IPS-11a (cell line): Measurements from ENCODE around the gene DGKI.

ENCODE experiments used
- H3K4me3 ChIP-seq: one replicate; pipeline ENCODE4 v1.5.1; 2013; ENCODE audit warnings: low read depth, low read length, control low read depth

The DGKI gene

DNA sequence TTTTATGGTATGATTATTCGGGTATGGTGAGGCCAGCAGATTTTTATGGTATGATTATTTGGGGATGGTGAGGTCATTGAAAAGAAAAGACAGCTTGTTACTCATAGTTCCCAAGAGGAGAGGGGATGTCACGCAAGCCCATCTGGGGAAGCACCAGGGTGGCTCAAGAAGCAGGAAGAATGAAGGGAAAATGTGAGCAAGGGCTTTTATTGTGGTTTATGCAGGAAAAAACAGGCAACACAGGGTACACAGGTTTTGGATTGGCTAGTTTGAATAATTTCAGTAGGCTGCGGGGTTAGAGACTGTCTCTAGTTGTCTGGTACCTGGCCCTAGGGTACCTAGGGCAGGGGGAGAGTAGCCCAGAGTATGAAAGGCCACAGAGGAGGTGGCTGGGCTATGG is 26.8 kb upstream of the DGKI start:
- H3K4me3 ChIP-seq: no peak overlapping the region

DNA sequence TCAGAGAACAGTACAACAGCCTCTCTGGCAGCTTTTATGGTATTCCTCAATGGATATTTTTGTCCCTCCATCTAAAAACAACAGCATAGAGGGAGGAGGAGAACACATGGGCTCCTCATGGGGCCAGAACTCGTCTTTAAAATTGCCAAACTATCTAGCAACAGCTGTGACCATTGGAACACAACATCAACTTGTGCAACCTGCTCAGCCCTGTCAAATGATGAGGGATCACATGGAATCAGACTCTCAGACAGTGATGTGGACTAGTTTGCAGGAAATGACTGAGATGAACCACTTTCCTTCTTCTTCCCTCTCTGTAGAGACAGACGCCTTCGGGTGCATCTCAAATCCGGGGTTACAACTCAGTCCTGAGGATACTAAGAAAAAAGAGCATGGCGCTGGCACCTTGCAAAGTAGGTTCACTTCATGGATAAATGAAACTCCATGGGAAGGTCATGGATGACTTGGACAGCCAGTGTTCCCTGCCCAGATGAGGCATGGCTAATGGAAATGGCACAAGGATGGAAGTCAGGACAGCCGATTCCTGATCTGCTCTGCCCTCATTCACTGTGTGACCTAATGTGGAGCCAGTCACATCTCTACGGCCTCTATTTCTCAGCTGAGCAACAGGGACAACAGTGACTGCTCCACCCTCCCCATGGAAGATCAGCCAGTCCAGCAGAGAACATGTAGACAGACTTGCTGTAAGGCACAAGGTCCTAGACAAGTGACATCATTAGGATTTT is 24.6 kb upstream of the DGKI start:
- H3K4me3 ChIP-seq: no peak overlapping the region

- no peak overlapping the region for H3K4me3 ChIP-seq
Observed at GRCh38 chr7:137870684-137871083, 23.9 kb upstream of the DGKI start.

DNA sequence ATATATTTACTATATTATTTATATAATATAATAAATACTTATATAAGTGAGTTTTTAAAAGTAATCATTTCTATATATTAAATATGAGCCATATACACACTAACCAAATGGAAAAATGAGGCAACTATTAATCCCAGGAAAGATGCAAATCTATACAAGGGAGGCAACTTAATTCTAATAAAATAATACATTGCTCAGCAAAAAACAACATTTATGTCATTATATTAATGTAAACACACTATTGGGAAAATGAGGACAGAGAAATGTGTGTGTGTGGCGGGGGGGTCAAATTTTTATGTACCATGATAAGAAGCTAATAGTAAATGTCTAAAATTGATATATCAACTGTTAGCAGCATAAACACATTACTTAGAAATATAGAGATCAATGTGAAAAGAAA is 23.3 kb upstream of the DGKI start:
- H3K4me3 ChIP-seq: no peak overlapping the region

DNA sequence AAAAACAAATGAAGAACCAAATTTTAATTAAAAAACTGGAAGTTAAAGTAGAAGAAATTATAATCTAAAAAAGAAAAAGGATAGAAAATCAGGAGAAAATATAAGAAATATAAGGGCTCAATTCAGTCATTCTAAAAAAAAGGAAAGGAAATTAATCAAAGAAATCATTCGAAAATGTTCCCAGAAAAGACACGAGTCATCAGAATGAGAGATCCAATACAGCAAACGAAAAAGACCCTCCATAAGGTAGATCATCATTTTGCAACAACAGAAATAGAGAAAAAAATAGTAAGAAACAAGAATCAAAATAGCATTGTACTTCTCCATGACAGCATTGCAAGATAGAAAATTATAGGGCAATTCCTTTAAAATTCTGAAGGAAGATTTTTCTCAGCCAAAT is 22.5 kb upstream of the DGKI start:
- no peak overlapping the region for H3K4me3 ChIP-seq

DNA sequence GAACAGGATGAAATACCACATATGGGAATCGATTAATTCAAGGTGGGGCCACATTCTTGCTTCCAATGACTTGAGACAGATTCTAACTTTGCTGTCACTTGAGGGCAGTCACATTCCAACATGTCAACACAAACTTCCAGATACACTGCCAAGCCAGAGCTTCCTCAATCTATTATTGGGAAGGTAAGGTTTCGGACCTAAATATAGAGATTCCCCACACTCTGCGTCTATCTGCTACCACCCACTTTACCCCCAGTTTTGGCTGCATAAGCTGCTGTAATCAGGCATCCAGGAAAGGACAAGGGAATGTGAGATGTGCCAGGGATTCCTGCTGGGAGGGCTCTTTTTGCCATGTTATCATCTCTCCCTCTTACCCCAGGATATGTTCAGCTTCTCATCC is 20.5 kb upstream of the DGKI start:
- no peak overlapping the region for H3K4me3 ChIP-seq

DNA sequence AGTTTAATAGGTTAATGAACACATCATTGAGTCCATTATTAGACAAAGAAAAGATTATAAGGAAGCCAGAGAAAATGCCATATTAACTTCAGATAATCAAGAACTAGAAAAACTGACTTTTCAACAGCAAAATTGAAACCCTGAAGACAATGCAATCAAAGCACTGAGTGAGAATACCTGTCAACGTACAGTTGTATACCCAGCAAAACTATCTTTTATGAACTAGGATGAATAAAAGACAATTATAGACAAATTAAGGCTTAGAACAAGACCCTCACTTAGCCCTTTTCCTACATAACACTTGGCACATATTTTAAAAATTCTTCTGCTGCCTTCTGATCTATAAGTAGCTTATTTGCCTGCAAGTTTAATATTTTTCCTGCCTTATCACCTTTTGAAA is 19.0 kb upstream of the DGKI start:
- no peak overlapping the region for H3K4me3 ChIP-seq

- no peak overlapping the region for H3K4me3 ChIP-seq
Observed at GRCh38 chr7:137862964-137863363, 16.2 kb upstream of the DGKI start.

GRCh38 chr7:137862358-137862757 is 15.6 kb upstream of the DGKI start:
- H3K4me3 ChIP-seq: no peak overlapping the region

- H3K4me3 ChIP-seq: no peak overlapping the region
Observed at GRCh38 chr7:137860542-137860941, 13.8 kb upstream of the DGKI start.

DNA sequence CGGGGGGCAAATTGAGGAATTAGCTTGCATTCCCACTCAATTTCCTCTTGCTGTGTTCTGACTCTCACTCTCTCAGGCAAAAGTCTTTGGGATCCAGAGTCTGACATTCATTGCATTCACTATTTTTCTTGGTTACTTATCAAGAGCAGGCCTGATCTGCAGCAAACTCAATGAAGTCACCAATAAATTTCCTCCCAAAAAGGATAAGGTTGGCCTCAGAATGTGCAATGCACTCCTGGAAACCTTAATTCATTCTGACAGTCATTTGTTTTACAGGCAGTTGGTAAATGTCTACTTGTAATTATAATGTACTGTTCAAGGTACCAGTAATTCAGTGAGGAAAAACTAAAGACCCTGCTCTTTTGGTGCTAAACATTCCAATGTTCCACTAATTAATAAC is 6.3 kb upstream of the DGKI start:
- H3K4me3 ChIP-seq: no peak overlapping the region

GRCh38 chr7:137852108-137852507 is 5.3 kb upstream of the DGKI start:
- H3K4me3 ChIP-seq: no peak overlapping the region

DNA sequence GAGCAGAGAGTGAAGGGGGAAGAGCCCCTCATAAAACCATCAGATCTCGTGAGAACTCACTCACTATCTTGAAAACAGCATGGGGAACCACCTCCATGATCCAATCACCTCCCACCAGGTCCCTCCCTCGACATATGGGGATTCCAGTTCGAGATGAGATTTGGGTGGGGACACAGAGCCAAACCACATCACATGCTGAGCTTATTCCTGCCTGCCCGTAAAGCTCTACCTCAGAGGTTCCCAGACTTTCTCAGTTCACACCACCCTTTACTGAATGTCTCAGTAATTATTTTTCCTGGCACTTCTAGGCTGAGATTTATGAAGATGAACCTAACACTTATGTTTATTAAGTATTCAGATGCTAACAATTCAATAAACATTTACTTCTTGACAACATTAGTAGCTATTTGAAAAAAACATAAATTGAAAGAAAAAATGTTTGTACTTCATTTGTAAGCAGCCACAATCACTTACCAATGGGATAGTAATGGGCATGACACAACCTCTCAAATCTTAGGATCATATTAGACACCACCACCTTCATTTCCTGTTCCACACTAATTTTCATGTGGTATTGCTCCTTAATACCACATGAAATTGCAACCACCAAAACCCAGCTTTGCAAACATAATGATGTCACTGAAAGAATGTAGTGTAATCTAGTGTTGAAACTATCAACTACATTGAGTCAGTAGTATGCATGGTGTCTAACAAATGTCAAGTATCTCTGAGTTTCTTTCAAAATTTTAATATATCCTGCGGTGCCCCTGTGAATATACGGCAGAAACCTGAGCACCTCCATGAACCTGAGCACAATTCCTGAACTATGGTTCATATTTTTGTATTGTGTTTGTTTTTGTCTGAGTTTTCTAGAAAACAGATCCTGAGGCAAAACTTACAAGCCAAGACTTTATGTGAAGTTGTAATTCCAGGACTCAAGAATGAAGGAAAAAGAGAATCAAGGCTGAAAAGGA is 4.5 kb upstream of the DGKI start:
- no peak overlapping the region for H3K4me3 ChIP-seq

DNA sequence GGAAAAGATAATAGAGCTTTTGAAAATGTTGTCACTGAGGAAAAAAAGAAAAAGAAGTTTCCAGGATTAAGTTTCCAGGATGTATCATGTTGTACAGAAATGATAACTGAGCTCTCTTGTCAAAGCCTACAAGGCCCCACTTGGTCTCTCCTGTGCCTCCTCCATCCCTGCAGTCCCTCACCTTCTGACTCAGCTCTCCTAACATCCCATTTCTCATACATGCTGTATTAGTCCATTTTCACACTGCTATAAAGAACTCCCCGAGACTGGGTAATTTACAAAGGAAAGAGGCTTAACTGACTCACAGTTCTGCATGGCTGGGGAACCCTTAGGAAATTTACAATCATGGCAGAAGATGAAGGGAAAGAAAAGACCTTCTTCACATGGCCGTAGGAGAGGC is 3.8 kb upstream of the DGKI start:
- H3K4me3 ChIP-seq: no peak overlapping the region

DNA sequence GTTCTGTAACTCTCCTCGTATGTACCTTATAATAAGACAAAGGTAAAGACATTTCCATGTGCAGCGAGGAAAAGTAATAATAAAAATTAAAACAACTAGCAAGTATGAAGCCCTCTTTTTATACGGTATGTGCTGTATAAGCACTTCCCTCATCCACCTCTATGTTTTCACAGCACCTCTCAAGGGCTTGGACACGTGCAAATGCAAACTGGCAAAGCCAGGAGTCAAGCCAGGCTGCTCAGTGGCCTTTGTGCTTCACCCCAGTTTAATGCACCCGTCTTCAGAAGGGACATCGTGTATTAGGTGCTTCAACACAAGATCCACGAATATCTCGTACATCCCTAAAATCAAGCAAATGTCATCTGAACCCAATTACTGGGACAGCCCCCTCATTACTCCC is 1.3 kb upstream of the DGKI start:
- no peak overlapping the region for H3K4me3 ChIP-seq

DNA sequence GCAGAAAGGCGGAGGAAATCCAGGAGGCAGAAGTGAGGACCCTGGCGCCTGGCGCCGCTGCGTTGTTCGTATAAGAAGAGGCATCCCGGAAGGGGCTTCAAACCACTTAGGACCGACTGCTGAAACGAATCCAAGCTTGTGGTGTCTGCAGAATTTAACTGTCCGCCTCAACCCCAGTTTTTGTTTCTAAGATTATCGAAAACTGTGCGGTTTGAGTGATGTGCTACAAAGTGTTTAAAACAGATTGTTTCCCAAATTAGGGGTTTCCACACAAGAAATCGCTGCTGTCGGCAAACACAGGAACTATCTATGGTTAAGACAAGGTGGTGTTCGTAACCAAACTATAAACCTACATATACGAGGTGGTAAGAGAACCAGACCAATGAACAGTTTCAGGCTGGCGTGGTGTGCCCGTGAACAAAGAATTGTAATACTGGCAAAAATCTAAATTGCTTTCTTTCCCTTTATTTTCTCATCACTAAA is 835 bp upstream of the DGKI start:
- peak overlapping the region; percentile 36 for H3K4me3 ChIP-seq

GRCh38 chr7:137846549-137846826 is 286 bp downstream of the DGKI start:
- peak overlapping the region; percentile 21 for H3K4me3 ChIP-seq

- H3K4me3 ChIP-seq: no peak overlapping the region
Observed at GRCh38 chr7:137844677-137845425, 1.9 kb downstream of the DGKI start.

GRCh38 chr7:137839903-137840779 is 6.6 kb downstream of the DGKI start:
- no peak overlapping the region for H3K4me3 ChIP-seq

- H3K4me3 ChIP-seq: no peak overlapping the region
Observed at GRCh38 chr7:137838706-137839315, 8.0 kb downstream of the DGKI start.
